Stimulated activated CD4-positive, alpha-beta T cell treated with anti-CD3 and anti-CD28 coated beads, Interleukin-4, amount 100 ng/mL, for 48 hours (primary cell): Measurements from ENCODE around the gene ARMC9.

ENCODE experiments used
- DNase-seq, 2 donors: peaks; one replicate each; pipeline ENCODE4 v3.0.0-alpha.2; 2020; ENCODE audit warnings: low read depth in 2 of 2

The ARMC9 gene

GRCh38 chr2:231204146-231204545, 5.7 kb downstream of the ARMC9 start:
- DNase-seq, result no peak

GRCh38 chr2:231204581-231204980, 6.2 kb downstream of the ARMC9 start:
- DNase-seq, result no peak

GRCh38 chr2:231207734-231208133, 9.3 kb downstream of the ARMC9 start:
- DNase-seq, result no peak

GRCh38 chr2:231210782-231211181, 12.4 kb downstream of the ARMC9 start:
- no peak for DNase-seq

GRCh38 chr2:231211486-231211885, 13.1 kb downstream of the ARMC9 start:
- DNase-seq, result no peak

GRCh38 chr2:231212329-231212845, 14.0 kb downstream of the ARMC9 start:
- DNase-seq, result no peak

- DNase-seq, result no peak
Observed at GRCh38 chr2:231213931-231214642, 15.7 kb downstream of the ARMC9 start.

- no peak for DNase-seq
Observed at GRCh38 chr2:231218366-231218765, 19.9 kb downstream of the ARMC9 start.

- no peak for DNase-seq
Observed at GRCh38 chr2:231219289-231219688, 20.9 kb downstream of the ARMC9 start.

GRCh38 chr2:231221761-231222160, 23.3 kb downstream of the ARMC9 start:
- no peak for DNase-seq

GRCh38 chr2:231222318-231223000, 24.0 kb downstream of the ARMC9 start:
- DNase-seq, result no peak

GRCh38 chr2:231223001-231223375, 24.6 kb downstream of the ARMC9 start:
- no peak for DNase-seq

GRCh38 chr2:231223458-231223976, 25.1 kb downstream of the ARMC9 start:
- DNase-seq, result no peak

GRCh38 chr2:231227310-231228162, 29.1 kb downstream of the ARMC9 start:
- peak; percentile 3 to 22 for DNase-seq

GRCh38 chr2:231228223-231228622, 29.8 kb downstream of the ARMC9 start:
- no peak for DNase-seq

GRCh38 chr2:231228974-231229529, 30.6 kb downstream of the ARMC9 start:
- DNase-seq, result no peak

GRCh38 chr2:231235217-231235616, 36.8 kb downstream of the ARMC9 start:
- no peak for DNase-seq

GRCh38 chr2:231238689-231239088, 40.3 kb downstream of the ARMC9 start:
- no peak for DNase-seq

GRCh38 chr2:231239751-231240150, 41.3 kb downstream of the ARMC9 start:
- no peak for DNase-seq

GRCh38 chr2:231241755-231242507, 43.5 kb downstream of the ARMC9 start:
- DNase-seq, result no peak

GRCh38 chr2:231243866-231244265, 45.4 kb downstream of the ARMC9 start:
- no peak for DNase-seq
